ENCODE measurements around the gene EFNB2. TPM values are rescaled to one million over a fixed set of nuclear protein-coding genes. Genes with fewer than 3 reads are reported as not detected.

EFNB2 gene
- total RNA-seq, 1 donor from 2014 or later, result 197 TPM

DNA sequence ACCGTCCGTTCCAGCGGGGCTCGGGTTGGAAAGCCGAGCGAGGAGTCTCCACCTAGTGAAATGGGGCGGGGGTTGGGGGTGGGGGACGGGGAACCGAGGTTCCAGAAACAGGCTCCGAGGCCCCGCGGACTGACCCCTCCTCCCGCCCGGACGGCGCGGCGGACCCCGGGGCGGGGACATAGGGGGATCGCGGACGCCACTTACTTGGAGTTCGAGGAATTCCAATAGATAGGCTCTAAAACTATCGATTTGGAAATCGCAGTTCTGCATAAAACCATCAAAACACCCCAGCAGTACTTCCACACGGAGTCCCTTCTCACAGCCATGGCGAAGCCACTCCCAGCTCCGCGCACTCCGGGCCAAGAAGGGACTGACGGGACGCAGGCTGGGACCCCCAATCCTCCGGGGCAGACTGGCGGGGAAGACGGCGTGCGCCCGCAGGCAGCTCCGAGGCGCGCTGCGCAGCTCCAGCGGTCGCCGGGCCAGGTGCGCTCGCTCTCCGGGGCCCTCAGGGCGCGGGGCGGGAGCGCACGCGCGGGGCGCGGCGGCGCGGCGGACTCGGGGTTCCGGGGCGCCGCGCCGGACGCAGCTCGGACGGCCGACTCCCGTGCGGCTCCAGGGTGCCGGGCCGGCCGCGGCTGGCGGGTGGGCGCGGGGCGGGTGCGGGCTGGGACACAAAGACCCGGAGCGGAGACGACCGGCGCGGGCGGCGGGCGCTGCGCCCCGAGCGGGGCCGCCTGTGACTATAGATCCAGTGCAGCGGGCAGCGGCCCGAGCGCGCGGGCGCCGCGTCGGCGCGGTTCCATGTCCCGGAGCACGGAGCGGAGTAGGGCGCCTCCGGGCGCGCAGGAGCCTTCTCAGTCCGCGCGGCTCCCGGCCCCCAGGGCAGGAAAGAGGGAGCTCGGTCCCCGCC lies 567 bp downstream of the EFNB2 start:
- peaks cover 26% of the 10 kb centered on the region for H3K4me1 Mint-ChIP-seq
- peaks cover 9% of the 10 kb centered on the region for H3K36me3 Mint-ChIP-seq
- H3K27me3 Mint-ChIP-seq (ENCODE audit: low read depth), result no peaks in the 10 kb centered on the region
- DNase-seq (ENCODE audit: low spot score in 2 of 2, unreplicated experiment in 2 of 2), result peak in 1 of 2 experiments; percentile 62
- H3K9me3 Mint-ChIP-seq, result no peaks in the 10 kb centered on the region
- H3K4me3 Mint-ChIP-seq, result peak overlapping the region; percentile 99
- TF ChIP-seq, protein P1, sequence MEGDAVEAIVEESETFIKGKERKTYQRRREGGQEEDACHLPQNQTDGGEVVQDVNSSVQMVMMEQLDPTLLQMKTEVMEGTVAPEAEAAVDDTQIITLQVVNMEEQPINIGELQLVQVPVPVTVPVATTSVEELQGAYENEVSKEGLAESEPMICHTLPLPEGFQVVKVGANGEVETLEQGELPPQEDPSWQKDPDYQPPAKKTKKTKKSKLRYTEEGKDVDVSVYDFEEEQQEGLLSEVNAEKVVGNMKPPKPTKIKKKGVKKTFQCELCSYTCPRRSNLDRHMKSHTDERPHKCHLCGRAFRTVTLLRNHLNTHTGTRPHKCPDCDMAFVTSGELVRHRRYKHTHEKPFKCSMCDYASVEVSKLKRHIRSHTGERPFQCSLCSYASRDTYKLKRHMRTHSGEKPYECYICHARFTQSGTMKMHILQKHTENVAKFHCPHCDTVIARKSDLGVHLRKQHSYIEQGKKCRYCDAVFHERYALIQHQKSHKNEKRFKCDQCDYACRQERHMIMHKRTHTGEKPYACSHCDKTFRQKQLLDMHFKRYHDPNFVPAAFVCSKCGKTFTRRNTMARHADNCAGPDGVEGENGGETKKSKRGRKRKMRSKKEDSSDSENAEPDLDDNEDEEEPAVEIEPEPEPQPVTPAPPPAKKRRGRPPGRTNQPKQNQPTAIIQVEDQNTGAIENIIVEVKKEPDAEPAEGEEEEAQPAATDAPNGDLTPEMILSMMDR (IDR thresholded peaks at IDR 0.05; ENCODE audit: unreplicated experiment), result no peak
- peak overlapping the region; percentile 94 for H3K27ac Mint-ChIP-seq

DNA sequence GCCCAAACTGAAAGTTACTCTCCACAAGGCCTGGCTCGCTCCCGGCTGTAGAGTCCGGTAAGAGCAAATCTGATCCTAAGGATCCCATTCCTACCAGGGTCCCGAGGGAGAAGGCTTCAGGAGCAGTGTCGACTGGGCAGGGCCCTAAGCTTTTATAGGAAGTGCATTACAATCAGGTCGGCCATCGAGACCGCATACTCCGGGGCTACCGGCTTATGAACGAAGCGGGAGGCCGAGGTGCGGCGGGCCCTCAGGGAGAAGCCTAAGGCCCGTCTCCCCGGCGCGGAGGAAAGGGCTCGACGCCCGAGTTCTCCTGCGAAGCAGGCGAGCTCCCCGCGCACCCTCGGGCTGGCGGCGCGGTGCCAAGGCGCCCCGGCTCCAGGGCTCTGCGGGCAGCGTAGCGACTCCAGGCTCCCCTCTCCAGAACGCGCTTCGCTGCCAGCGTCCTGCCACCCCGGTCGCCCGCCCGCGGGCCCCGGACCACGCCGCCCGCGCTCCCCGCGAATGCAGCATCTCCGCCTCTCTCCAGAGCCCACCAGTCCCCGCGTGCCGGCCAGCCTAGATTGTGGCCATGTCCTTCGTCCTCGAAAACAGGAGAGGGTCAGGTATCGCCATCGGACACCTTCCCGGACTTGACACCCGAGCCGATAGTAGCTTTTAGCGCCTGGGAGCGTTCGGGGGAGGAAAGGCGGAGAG lies 1.4 kb downstream of the EFNB2 start:
- Mint-ChIP-seq H3K4me1 (peaks cover 34% of the 10 kb centered on the region), H3K4me3 (peak overlapping the region; percentile 99), H3K27ac (peak overlapping the region; percentile 97), H3K36me3 (peaks cover 9% of the 10 kb centered on the region), H3K27me3 (ENCODE audit: low read depth) (no peaks in the 10 kb centered on the region), H3K9me3 (no peaks in the 10 kb centered on the region)
- DNase-seq (ENCODE audit: low spot score in 2 of 2, unreplicated experiment in 2 of 2), result peak; percentile 37 to 69
- TF ChIP-seq, protein P1 (IDR thresholded peaks at IDR 0.05; ENCODE audit: unreplicated experiment), result no peak

DNA sequence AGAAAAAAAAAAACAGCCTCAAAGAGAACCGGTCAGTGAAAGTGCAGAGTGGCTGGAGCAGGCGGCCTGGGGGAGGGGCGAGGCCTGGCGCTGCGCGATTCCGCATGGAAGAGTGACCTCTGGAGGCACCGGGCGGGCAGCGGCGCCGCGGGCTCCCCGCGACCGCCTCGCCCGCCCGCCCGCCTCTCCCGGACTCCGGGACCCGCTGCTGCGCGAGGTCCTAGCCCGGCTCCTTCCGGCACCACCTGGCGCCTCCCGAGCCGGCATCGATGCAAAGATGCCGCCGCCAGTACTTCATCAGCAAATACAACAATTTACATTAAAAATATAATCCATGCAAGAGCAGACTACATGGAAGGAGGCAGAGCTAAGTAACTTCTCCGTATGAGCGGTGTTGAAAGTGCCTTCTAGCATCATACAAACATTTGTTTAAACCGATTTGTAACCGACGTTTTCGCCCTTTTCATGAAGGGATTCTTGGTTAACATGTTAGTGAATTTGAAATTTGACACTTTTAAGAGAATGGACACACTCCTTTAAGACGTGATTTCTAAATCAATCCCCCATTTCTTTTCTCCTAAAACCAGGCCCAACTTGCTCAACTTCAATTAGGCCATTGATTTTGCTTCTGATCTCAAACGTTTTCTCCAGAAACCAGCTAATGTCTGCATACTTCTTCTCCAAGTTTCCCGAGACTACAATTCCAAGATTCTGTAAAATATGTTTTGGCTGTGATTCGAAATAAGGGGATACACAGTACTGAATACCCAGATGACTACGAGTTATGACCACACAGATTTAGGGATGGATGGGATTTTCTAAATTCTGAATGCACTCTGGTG lies 2.1 kb downstream of the EFNB2 start:
- DNase-seq (ENCODE audit: low spot score in 2 of 2, unreplicated experiment in 2 of 2), result peak; percentile 54 to 77

DNA sequence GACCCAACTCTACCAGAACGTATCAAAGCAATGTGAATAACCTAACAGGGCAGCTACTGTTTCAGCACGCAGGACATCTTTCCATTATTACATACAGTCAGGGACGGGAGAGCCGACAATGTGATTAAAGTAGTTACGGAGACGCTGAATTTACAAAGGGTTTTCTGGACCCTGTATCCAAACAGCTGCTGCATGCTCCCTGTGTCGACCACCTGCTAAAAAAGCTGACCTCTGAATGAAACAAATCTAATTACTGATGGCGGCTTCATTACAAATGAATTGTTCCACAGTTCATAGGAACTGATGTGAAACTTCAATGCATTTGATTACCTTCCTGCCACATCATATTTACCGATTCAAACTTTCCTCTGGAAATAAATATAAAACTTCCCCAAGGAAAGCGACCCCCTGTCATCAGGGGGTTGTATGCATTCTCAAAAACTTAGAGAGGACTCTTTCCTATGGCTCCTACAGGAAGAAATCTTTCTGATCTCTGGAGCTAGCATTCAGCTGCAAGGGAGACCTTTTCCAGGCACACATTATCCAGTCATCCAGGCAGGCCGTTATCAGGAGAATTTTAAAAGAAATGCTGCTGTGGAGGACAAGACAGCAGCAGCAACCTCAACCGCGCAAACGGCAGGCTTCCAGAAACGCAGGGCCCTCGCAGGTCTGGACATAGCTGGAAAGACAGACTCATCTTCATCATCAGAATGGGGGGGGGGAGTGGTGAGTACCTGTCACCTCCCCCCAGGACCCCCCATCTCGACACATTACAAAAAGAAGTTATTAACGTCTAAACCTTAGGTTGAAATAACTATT lies 3.1 kb downstream of the EFNB2 start:
- Mint-ChIP-seq H3K27ac (peak overlapping the region; percentile 97), H3K27me3 (ENCODE audit: low read depth) (no peaks in the 10 kb centered on the region), H3K9me3 (no peaks in the 10 kb centered on the region), H3K4me3 (peak overlapping the region; percentile 99), H3K4me1 (peaks cover 49% of the 10 kb centered on the region), H3K36me3 (peaks cover 9% of the 10 kb centered on the region)
- no peak for DNase-seq (ENCODE audit: low spot score in 2 of 2, unreplicated experiment in 2 of 2)
- TF ChIP-seq, protein P1 (IDR thresholded peaks at IDR 0.05; ENCODE audit: unreplicated experiment), result no peak

More for the DNA sequence above, 2.1 kb downstream of the EFNB2 start:
- H3K9me3 Mint-ChIP-seq, result no peaks in the 10 kb centered on the region
- peaks cover 9% of the 10 kb centered on the region for H3K36me3 Mint-ChIP-seq
- TF ChIP-seq, protein P1 (IDR thresholded peaks at IDR 0.05; ENCODE audit: unreplicated experiment), result peak; percentile 50
- peak overlapping the region; percentile 99 for H3K4me3 Mint-ChIP-seq
- H3K4me1 Mint-ChIP-seq, result peaks cover 39% of the 10 kb centered on the region
- H3K27me3 Mint-ChIP-seq (ENCODE audit: low read depth), result no peaks in the 10 kb centered on the region
- peak overlapping the region; percentile 97 for H3K27ac Mint-ChIP-seq

All from mesothelial cell of epicardium (in vitro differentiated cells).